Measurements from ENCODE around the gene ITPK1.

The ITPK1 gene

GRCh38 chr14:93047157-93047556, 68.6 kb downstream of the ITPK1 start:
- TF ChIP-seq CTCF (IDR thresholded peaks at IDR 0.05; ENCODE audit: insufficient read depth, missing control alignments) = no peak
- no peak for FAIRE-seq
- DNase-seq (ENCODE audit: insufficient read length, low spot score) = no peak

DNA sequence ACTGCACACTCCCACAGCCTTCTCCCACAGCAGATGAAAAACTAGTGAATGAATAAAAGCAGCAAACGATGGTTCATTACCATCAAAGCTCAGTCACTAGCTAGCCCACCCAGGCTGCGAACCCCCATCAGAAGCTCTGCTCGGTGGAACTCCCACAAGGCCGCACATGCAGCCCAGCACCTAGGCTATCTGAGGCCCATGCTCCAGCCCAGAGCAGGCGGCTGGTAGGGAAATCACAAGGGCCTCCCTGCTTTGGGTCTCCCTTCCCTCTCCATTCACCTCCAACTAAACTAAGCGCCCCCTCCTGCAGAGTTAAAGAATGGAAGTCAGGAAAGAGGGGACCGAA, 69.0 kb downstream of the ITPK1 start:
- FAIRE-seq = no peak
- no peak for TF ChIP-seq CTCF (IDR thresholded peaks at IDR 0.05; ENCODE audit: insufficient read depth, missing control alignments)
- no peak for DNase-seq (ENCODE audit: insufficient read length, low spot score)

- FAIRE-seq (no peak), DNase-seq (ENCODE audit: insufficient read length, low spot score) (no peak)
- no peak for TF ChIP-seq CTCF (IDR thresholded peaks at IDR 0.05; ENCODE audit: insufficient read depth, missing control alignments)
Observed at GRCh38 chr14:93045965-93046704, 69.6 kb downstream of the ITPK1 start.

GRCh38 chr14:93045211-93045674, 70.5 kb downstream of the ITPK1 start:
- no peak for DNase-seq (ENCODE audit: insufficient read length, low spot score)
- no peak for TF ChIP-seq CTCF (IDR thresholded peaks at IDR 0.05; ENCODE audit: insufficient read depth, missing control alignments)
- no peak for FAIRE-seq

GRCh38 chr14:93044556-93044955, 71.2 kb downstream of the ITPK1 start:
- no peak for TF ChIP-seq CTCF (IDR thresholded peaks at IDR 0.05; ENCODE audit: insufficient read depth, missing control alignments)
- no peak for FAIRE-seq
- no peak for DNase-seq (ENCODE audit: insufficient read length, low spot score)

DNA sequence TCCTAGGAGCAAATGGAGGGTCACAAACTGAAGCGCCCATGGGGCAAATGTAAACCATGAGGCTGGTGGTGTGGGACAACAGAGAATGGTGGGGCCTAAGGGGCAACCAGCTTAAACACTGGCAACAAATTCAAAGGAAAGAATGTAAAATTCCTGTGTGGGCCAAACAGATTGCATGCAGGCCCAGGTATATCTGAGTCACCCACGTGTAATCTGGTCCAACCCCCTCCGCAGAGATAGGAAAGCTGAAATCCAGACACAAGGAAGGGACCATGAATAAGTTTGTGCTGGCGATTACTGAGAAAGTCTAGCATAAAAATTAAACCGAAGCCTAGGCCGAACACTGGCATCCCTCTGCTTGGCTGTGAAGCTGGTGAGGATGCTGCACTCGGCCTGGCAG, 71.6 kb downstream of the ITPK1 start:
- FAIRE-seq (no peak), DNase-seq (ENCODE audit: insufficient read length, low spot score) (no peak)
- no peak for TF ChIP-seq CTCF (IDR thresholded peaks at IDR 0.05; ENCODE audit: insufficient read depth, missing control alignments)

Measured in D721Med (cell line).